ENCODE measurements around the gene CPPED1. TPM values are rescaled to one million over a fixed set of nuclear protein-coding genes. Genes with fewer than 3 reads are reported as not detected.

CPPED1 gene
- total RNA-seq, 1 donor from 2014 or later: 15.2 TPM

DNA sequence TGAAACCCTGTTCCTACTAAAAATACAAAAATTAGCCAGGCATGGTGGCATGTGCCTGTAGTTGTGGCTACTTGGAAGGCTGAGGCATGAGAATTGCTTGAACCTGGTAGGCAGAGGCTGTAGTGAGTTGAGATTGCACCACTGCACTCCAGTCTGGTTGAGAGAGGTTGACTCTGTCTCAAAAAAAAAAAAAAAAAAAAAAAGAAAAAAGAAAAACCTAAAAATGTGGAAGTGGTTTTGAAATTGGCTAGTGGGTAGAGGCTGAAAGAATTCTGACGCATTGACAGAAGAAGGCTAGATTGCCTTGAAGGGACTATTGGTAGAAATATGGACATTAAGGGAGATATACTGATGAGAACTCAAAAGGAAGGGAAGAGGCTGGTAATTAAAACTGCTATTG, 33.6 kb upstream of the CPPED1 start:
- Mint-ChIP-seq H3K27me3 (peaks cover 3% of the 10 kb centered on the region), H3K27ac (no peak overlapping the region), H3K4me3 (no peak overlapping the region), H3K36me3 (no peaks in the 10 kb centered on the region), H3K9me3 (no peaks in the 10 kb centered on the region), H3K4me1 (ENCODE audit: unreplicated experiment) (no peaks in the 10 kb centered on the region)
- no peak for DNase-seq (ENCODE audit: extremely low spot score, unreplicated experiment)
- no peak for TF ChIP-seq CTCF (conservative IDR thresholded peaks at IDR 0.05)

GRCh38 chr16:12833926-12834325, 30.2 kb upstream of the CPPED1 start:
- Mint-ChIP-seq H3K4me3 (no peak overlapping the region), H3K27me3 (peaks cover 8% of the 10 kb centered on the region), H3K9me3 (no peaks in the 10 kb centered on the region), H3K36me3 (no peaks in the 10 kb centered on the region), H3K27ac (no peak overlapping the region), H3K4me1 (ENCODE audit: unreplicated experiment) (no peaks in the 10 kb centered on the region)
- no peak for TF ChIP-seq CTCF (conservative IDR thresholded peaks at IDR 0.05)
- no peak for DNase-seq (ENCODE audit: extremely low spot score, unreplicated experiment)

DNA sequence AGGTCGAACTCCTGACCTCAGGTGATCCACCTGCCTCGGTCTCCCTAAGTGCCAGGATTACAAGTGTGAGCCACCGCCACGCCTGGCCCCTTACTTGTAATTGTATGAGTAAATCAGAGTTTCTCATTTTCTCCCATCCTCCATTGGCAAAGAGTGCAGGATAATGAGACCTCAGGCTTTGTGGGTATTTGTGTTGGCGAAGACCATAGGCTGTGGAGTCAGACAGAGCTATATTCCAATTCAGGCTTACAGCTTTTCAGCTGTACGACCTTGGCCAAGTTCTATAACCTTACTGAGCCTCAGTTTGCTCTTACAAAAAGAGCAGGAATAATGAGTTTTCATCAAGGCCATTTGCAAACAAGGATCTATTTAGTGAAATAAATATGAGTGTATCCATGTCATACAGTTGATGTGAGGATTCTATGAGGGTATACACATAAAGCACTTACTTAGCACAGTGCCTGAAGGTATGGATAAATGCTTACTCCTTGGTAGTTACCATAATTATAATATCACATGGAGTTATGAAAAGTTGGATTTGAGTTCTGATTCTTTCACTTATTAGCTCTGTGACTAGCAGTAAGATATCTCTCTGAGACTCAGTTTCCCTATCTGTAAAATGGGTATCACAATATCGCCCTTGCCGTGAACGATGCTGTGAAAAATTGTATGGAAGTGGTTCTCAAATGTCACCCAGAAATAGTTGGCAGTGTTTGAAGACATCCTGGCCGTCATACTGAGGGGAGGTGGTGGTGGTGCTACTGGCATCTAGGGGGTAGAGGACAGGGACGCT, 25.6 kb upstream of the CPPED1 start:
- no peak for DNase-seq (ENCODE audit: extremely low spot score, unreplicated experiment)
- Mint-ChIP-seq H3K4me3 (no peak overlapping the region), H3K9me3 (no peaks in the 10 kb centered on the region), H3K27me3 (peaks cover 13% of the 10 kb centered on the region), H3K36me3 (no peaks in the 10 kb centered on the region), H3K4me1 (ENCODE audit: unreplicated experiment) (no peaks in the 10 kb centered on the region), H3K27ac (no peak overlapping the region)
- no peak for TF ChIP-seq CTCF (conservative IDR thresholded peaks at IDR 0.05)

DNA sequence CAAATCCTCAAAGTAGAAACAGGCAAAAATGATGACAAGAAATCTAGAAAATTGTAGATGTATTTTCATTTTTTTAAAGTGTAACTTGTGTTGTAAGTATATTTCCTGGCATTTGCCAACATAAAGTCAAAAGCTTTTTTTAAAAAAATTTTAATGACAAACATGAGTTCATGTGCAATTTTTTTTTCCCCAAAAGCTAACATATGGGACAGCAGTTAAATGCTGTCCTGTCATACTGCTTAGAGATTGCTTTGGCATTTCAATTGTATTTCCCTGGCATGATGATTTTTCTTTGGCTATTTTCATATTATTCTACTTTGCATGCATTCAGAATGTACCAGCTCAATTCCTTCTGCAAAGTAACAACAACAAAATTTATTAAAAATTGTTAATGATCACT, 24.5 kb upstream of the CPPED1 start:
- no peaks in the 10 kb centered on the region for H3K36me3 Mint-ChIP-seq
- no peak for DNase-seq (ENCODE audit: extremely low spot score, unreplicated experiment)
- H3K27ac Mint-ChIP-seq: no peak overlapping the region
- H3K4me1 Mint-ChIP-seq (ENCODE audit: unreplicated experiment): no peaks in the 10 kb centered on the region
- no peaks in the 10 kb centered on the region for H3K9me3 Mint-ChIP-seq
- no peak overlapping the region for H3K4me3 Mint-ChIP-seq
- H3K27me3 Mint-ChIP-seq: peaks cover 13% of the 10 kb centered on the region
- TF ChIP-seq CTCF (conservative IDR thresholded peaks at IDR 0.05): no peak

DNA sequence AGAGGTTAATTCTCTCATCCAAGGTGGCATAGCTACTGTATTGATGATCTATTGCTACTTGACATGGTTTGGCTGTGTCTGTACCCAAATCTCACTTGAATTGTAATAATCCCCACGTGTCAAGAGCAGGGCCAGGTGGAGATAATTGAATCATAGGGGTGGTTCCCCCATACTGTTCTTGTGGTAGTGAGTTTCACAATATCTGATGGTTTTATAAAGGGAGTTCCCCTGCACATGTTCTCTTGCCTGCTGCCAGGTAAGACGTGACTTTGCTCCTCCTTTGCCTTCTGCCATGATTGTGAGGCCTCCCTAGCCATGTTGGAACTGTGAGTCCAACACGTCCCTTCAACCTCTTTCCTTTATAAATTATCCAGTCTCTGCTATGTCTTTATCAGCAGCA, 22.9 kb upstream of the CPPED1 start:
- H3K36me3 Mint-ChIP-seq: no peaks in the 10 kb centered on the region
- H3K27ac Mint-ChIP-seq: no peak overlapping the region
- no peak for DNase-seq (ENCODE audit: extremely low spot score, unreplicated experiment)
- no peaks in the 10 kb centered on the region for H3K4me1 Mint-ChIP-seq (ENCODE audit: unreplicated experiment)
- H3K9me3 Mint-ChIP-seq: no peaks in the 10 kb centered on the region
- no peak overlapping the region for H3K4me3 Mint-ChIP-seq
- H3K27me3 Mint-ChIP-seq: peaks cover 11% of the 10 kb centered on the region
- no peak for TF ChIP-seq CTCF (conservative IDR thresholded peaks at IDR 0.05)
